GM19025 (cell line): ENCODE data around the gene LFNG.
"Not testable (repeated sequence)": the region's sequence is repeated elsewhere in the genome, so short reads cannot be mapped to it uniquely, and the experiment has no call there.

ENCODE experiments used
- ATAC-seq: cut with Tn5 transposase; IDR thresholded peaks from one replicate; pipeline ENCODE4 v1.9.1; 2021; ENCODE audit warnings: mild to moderate bottlenecking, low read depth, moderate library complexity; ENCODE audit not compliant: unreplicated experiment

LFNG gene

DNA sequence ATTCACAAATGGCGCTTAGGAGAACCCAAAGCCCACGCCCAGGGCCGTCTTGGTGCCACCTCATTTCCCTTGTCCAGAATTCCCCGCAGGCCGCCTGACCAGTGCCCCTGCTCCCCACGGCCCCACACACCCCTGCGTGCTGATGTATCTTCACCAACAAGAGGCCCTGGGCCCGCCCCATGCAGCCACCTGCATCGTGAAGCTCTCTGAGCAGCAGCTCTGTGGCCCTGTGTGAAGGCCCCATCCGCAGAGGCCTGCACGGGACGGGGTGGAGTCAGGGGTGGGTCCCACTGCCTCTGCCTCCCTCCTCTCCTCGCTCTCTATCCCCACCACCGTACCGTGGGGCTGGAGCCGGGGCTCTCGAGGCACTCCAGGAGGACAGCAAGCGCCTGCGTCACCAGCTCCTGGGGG is 21.1 kb downstream of the LFNG start:
- no peak for ATAC-seq

DNA sequence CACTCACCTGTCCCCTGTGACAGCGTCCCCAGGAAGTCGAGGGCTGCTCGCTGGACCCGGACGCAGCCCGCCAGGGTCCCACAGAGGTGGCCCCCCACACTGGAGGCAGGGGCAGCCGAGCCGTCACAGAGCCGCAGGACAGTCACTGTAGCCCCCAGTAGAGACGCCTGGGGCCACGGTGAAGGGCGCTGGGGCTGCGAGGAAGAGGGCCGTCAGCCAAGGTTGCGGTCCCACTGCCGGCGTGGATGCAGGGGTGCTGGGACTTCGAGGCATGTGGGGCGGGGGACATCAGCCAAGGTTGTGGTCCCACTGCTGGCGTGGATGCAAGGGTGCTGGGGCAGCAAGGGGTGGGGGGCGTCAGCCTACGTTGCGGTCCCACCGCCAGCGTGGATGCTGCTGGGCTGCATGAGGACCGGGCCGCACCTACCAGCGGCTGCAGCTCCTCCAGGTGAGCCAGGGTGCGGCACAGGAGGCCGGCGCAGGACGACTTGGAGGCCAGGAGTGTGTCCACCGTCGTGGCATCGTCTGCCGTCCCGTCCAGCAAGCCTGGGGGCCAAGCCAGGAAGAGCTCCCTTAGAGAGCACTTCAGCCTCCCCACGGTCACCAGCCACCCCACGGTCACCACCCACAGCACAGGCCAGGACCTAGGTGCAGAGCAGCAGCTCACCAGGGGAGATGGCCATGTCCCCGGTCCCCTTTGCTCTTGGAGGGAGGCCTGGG is 21.9 kb downstream of the LFNG start:
- ATAC-seq = no peak

DNA sequence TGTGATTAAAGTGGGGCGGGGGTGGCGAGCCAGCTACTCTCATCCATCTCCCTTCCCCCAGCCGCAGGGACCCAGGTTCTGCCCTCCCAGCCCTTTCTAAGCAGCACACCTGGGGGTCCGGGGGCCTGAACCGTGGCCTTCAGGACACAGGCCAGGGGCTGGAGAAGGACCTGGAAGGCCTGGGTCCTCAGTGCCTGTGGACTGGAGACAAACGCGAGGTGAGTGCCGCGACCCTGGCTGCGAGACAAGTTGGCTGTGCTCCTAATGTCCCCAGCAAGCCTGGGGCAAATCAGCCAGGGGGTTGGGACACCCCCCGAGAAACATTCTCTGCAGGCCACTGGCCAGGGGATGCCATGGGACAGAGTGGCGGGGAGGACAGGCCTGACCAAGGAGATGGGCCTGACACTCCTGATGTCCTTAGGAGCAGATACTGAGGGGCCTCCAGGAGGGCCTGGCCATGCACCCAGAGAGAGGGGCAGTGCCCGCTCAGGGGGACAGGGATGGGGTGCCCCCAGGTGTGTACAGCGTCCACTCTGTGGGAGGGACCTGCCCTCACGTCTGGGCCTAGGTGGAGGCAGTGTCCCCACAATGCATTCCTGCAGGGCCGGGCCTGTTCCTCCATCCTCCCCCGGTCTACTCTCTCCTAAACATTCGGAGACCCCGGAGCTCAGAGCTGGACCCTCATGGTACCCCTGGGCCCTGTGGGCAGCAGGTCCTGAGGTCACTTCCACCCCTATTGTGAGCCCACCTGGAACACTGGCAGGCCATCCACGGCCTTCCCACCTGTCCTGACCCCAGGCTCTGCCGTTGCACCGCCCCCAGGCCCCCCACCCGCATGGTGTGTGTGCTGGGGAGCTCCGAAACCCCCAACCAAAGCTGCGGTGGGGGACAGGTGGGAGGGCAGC is 22.7 kb downstream of the LFNG start:
- ATAC-seq = no peak

DNA sequence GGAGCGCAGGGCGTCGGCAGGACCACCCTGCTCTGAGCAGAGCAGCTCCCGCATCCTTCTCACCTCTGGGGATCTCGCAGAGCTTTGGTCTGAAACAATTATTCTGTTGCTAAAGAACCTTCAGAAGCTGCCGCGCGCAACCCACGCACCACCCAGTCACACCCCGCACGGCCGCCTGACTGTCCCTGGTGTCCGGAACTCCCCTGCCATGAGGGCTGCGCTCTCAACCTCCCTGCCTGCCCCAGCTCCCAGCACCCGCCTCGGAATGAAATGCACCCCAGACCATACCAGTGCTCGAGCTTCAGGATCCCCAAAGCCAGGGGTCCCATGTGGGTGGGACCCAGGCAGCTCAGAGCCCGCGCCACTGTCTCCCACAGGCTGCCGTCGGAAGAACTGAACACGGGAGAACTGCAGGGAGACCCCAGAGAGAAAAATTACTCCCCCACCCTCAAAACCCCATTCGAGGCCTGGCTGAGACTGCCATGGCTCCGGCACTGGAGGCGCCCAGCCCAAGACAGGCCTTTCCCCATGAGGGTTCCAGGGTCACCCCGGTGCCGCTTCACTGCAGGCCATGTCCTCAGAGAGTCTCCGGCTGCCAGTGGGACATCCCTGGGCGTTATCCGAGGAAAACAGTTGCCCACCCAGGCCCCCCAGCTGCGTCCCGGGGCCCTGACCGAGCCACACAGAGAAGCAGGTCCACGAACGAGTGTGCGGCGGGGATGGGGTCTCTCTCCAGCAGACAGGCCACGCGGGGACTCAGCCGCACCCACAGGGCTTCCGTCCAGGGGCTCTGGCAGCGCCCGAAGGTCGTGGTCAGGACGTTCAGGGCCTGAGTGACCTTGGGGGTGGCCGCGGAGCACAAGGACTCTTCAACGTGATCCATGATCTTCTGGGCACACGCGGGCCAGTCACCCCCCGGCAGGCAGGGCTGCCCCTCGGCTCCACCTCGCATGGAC is 23.6 kb downstream of the LFNG start:
- no peak for ATAC-seq

DNA sequence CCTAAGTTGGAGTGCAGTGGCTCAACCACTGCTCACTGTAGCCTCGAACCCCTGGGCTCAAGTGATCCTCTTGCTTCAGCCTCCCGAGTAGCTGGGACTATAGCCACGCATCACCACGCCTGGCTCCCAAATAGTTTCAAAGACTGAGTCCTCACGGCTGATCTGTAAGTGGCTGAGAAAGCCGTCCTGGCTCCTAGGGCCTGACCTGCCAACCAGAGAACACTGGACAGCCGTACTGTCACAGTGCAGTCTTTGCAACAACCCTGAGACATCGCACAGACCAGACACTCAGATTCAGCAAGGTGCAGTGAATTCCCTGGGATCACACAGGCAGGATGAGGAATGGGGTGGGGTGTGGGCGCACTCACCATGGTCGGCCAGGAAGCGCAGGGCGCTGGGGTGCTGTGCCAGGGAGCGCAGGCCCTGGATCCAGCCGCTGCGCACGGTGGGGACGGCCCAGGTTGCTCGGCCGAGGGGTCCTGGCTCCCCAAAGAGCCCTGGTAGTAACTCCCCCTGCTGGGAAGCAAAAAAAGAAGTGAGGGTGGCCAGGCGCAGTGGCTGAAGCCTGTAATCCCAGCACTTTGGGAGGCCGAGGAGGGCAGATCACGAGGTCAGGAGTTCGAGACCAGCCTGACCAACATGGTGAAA is 25.1 kb downstream of the LFNG start:
- ATAC-seq = no peak

DNA sequence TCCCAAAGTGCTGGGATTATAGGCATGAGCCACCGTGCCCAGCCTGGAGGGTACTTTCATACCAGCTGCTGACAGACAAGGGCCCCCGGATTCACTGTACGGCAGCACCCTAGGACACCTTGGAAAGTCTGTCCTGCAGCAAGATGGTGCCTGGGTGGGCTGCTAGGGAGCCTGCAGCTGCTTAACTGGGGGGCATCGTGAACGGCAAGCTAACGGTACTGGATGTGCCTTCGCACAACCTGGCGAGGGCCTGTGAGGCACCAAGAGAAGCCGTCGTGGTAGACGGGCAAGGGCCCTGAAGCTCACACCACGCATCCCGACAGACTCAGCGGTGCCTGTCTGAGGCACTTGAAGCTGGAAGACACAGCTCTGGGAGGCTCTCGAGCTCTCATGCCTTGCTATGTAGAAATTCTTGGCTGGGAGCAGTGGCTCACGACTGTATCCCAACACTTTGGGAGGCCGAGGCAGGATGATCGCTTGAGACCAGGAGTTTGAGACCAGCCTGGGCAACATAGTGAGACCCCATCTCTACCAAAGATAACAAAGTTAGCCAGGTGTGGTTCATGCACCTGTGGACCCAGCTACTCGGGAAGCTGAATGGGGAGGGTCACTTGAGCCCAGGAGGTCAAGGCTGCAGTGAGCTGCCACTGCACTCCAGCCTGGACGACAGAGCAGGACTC is 26.3 kb downstream of the LFNG start:
- no peak for ATAC-seq

DNA sequence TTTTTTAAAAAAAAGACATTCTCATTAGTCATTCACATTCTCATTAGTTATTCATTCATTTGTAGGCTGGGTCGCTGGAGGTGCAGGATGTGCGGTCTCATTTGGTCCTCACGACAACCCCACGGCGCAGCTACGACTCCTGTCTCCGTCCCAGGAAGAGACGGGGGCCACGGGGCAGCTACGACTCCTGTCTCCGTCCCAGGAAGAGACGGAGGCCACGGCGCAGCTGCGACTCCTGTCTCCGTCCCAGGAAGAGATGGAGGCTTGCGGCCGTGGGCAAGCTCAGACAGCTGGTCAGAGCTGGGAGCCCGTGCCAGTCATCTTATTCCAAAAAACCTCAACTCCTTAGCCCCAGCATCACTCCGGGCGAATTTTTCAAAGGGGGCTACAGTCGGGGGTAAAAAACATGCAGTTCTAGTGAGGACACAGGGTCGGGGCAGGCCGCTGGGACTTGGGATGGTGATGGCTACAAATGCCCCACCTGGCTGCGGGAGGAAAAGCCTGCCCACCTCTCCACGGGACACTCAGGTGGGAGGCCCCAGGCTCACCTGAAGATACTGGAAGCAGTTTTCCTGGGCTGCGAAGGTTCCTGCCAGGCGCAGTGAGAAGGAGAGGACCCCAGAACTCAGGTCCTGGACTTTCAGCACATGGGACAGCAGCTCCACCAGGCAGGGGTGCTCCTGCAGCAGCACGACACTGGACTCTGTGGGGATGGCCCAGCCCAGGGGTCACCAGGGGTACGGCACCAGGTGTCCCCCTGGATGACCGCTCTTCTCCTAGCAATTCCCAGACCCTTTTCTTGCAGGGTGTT is 27.4 kb downstream of the LFNG start:
- no peak for ATAC-seq

DNA sequence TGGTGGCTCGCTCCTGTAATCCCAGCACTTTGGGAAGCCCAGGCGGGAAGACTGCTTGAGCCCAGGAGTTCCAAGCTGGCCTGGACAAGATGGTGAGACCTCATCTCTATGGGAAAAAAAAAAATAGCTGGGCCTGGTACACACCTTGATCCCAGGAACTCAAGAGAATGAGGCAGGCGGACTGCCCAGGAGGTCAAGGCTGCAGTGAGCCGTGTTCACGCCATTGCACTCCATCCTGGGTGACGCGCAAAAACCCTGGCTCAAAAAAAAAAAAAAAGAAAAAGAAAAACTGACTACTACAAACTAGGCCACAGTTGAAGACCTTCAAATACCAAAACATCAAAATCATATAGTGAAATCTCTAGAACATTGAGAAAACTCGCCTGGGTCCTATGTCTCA is 31.8 kb downstream of the LFNG start:
- no peak for ATAC-seq

DNA sequence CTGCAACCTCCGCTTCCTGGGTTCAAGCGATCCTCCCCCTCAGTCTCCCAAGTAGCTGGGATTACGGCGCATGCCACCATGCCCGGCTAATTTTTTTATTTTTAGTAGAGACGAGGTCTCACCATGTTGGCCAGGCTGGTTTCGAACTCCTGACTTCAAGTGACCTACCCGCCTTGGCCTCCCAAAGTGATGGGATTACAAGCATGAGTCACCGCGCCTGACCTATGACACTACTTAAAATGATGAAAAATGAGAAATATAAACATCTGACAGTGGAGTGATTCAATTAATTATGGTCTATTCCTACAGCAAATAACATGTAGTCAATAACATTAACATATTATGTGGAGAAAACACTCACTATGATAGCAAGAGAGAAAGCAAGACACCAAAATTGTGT is 33.5 kb downstream of the LFNG start:
- no peak for ATAC-seq

DNA sequence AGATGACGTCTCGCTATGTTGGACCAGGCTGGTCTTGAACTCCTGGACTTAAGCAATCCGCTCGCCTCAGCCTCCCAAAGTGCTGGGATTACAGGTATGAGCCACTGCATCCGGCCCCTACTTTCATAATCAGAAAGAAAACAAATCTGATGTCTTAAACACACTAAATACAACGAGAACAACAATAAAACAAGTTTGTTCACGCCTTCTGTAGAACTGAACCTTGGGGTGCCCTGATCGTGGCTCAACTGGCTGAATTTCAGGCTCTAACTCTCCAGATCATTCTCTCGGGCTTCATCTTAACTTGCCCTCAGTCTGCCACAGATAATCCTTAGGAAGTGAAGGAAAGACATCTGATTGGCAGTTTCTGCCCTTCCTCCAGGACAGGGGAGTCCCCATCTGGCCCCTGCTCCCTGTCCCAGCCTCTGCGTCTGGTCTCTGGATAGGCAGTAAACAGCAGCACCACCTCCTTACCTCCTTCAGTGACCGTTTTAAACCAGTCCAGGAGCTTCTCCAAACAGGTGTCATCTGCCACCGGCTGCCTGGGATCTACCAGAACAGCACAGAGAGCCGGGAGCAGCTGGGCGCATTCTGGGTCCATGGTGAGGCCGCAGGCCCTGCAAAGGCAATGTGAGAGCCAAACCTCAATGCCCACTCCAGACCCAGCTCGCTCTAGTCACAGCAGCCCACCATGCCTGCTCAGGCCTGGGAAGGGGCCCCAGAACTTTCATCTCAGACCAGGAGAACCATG is 34.4 kb downstream of the LFNG start:
- no peak for ATAC-seq

DNA sequence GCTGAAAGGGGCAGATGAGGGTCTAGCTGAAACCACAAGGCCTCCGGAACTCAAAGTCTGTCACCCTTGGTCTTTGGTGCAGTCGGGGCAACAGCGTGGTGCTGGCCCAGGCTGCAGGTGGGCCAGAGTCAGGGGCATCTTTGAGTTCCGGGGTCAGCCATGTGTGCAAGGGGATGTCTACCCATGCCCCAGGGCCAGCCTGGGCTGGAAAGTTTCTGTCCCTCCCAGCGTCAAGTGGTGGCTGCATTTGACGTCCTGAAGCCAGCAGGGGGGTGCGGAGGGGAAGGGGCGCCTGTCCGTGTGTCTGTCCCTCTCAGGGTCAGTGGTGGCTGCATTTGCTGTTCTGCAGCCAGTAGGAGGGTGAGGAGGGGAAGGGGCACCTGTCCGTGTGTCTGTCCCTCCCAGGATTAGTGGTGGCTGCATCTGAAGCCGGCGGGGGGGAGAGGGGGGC is 35.1 kb downstream of the LFNG start:
- no peak for ATAC-seq

DNA sequence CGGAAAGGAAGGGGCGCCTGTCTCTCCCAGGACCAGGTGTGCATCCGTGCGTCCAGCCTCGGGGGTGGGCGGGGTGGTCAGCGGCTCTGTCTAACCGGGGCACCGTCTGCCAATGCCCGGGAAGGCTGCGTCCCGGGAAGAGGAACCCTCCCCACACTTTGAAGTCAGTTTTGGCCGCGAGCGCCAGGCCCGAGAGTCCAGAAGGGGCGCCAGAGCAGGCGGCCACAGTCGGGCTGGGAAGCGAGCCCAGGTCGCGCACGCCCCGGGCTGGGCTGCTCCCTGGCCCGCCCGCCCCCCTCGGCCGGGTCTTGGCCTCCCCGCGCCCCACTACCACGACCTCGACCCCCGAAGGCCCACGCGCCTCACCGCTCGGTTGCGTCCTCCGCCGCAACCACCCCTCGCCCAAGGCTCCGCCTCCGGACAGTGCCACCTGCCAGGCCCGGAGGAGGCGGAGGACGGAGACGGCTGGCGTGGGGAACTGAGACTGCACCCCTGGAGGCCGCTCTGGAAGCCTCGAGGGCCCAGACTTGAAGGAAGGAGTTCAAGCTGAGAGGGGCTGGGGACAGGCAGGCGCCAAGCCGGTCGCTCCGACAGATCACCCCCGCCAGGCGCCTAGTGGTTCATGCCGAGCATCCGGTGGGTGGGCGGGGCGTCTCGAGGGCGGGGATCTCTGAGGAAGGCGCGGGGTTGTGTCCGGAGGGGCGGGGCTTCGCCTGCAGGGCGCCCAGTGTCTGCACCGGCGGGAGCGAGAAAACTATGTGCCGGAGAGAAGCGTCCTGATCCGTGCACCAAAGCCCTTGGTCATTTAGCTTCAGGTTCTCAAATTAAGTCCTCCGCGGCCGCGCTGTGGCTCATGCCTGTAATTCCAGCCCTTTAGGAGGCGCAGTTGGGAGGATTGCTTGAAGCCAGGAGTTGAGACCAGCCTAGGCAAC is 35.8 kb downstream of the LFNG start, which contains the start of gene BRAT1:
Gene BRAT1, minus strand, starts transcription at position 404 of the 932 bp plus-strand sequence. CDS start 1,093 bp downstream, outside the sequence.
- ATAC-seq = peak; percentile 67

DNA sequence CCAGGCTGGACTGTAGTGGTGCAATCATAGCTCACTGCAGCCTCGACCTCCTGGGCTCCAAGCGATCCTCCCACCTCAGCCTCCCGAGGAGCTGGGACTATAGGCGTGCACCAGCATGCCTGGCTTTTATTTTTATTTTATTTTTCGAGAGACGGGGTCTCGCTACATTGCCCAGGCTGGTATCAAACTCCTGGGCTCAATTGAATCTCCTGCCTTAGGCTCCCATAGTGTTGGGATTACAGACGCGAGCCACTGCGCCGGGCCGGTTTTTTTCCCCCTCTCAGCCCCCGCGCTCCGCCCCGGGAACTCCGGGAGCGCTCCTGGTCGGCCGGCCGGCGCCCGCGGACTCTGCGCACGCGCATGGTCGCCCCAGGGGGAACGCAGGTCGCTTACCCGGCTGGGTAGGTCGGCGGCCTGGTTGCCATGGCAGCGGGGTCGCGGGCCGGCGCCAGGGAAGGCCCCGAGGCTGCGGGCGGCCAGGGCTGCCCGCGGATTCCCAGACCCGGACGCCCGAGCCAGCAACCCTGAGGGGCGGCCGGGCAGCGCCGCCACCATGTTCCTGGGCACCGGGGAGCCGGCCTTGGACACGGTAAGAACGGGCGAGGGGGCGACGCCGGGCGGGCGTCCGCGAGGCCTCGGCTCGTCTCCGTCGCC is 39.2 kb downstream of the LFNG start, which contains the start of gene IQCE:
Gene IQCE, plus strand, starts transcription at position 351 of the 654 bp plus-strand sequence. Its CDS starts 203 bp downstream, at position 554.
- ATAC-seq = peak; percentile 58

DNA sequence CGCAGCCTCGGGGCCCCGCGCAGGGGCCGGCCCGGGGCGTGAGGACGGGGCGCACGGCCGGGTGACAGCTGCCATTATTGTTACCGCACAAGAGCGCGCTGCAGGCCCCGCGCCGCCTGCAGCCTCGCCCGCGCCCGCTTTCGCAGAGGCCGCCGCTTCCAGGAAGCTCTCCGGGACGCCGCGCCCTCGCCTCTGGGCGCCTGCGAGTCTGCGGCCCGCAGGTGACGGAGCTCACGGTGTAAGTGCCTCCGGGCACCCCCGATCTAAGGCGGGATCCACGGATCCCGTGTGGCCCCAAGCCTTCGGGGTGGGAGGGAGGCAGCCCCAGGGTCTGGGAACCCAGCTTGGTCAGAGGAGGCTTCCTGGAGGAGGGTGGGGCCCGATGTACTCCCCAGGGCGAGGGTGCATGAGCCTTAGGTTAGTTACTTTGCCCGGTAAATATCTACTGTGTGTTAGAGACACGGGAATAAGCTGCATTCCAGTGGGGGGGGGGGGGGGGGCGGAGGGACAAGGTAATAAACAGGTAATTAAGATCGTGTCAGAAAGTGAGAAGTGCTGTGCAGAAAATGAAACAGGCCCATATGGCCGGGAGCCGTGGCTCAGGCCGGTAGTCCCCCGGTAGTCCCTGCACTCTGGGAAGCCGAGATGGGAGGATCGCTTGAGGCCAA is 39.8 kb downstream of the LFNG start:
- peak; percentile 6 for ATAC-seq

DNA sequence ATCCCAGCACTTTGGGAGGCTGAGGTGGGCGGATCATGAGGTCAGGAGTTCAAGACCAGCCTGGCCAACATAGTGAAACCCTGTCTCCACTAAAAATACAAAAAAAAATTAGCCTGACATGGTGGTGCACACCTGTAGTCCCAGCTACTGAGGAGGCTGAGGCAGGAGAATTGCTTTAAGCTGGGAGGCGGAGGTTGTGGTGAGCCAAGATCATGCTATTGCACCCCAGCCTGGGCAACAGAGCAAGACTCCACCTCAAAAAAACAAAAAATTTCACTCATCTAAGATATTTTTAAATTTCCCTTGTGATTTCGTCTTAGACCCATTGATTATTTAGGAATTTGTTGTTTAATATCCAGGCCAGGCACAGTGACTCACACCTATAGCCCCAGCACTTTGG is 44.4 kb downstream of the LFNG start:
- not testable (repeated sequence) for ATAC-seq
